Body of pancreas (tissue), 4 donors: ENCODE measurements around the gene ZDHHC3. TPM values are rescaled to one million over a fixed set of nuclear protein-coding genes. Genes with fewer than 3 reads are reported as not detected.

Source experiments
- ATAC-seq: fragments of 150-250 bp; one replicate; pipeline ENCODE4 v1.9.1; 2016
- DNase-seq, 4 donors: peaks; one replicate each; pipeline ENCODE4 v3.0.0-alpha.2; 2019
- H3K27ac ChIP-seq, 4 donors: fragments of 200-600 bp; sonication (generic); 1 replicate in 3 of 4; 2 replicates in 1 of 4; pipeline versions ENCODE4 v1.5.1 to v1.6.1; 2016 to 2019; ENCODE audit warnings: mild to moderate bottlenecking in 1 of 4, mixed read lengths in 1 of 4, moderate library complexity in 1 of 4
- H3K27me3 ChIP-seq, 2 donors: fragments of 200-600 bp; sonication (generic); one replicate each; pipeline ENCODE4 v1.6.0; 2016; ENCODE audit warnings: mild to moderate bottlenecking in 1 of 2
- H3K36me3 ChIP-seq, 2 donors: fragments of 200-600 bp; sonication (generic); replicated peaks in 1 of 2; 2 replicates each; pipeline ENCODE4 v1.5.1; 2016; ENCODE audit warnings: low read depth in 2 of 2; ENCODE audit not compliant: insufficient read depth in 1 of 2
- H3K4me1 ChIP-seq: fragments of 200-600 bp; sonication (generic); one replicate; pipeline ENCODE4 v1.6.0; 2016
- H3K4me3 ChIP-seq, 2 donors: fragments of 200-600 bp; sonication (generic); 1 replicate in 1 of 2; 2 replicates in 1 of 2; pipeline ENCODE4 v1.5.1; 2016 to 2019
- H3K9me3 ChIP-seq, 3 donors: fragments of 200-600 bp; sonication (generic); 1 replicate in 2 of 3; 2 replicates in 1 of 3; pipeline ENCODE4 v1.5.1; 2016
- CTCF ChIP-seq, 7 experiments: fragments of 450-650 bp in 4 of 7; fragments of 200-600 bp in 3 of 7; sonication (generic) in 3 of 7; IDR thresholded peaks; one replicate each; pipeline ENCODE4 v1.5.1; 2016 to 2019; ENCODE audit warnings: antibody characterized with exemption in 7 of 7
- POLR2A ChIP-seq, 3 donors: fragments of 450-650 bp; IDR thresholded peaks; one replicate each; pipeline ENCODE4 v1.6.1; 2016; ENCODE audit warnings: antibody characterized with exemption in 3 of 3, mild to moderate bottlenecking in 2 of 3
- WGBS, 2 donors: methylation state at CpG; one replicate each; pipeline ENCODE4 v1.1.5; 2017; 5-methylcytosine and 5-hydroxymethylcytosine counted together
- intact Hi-C: fragments of 100-400 bp; cut with DNase I; formaldehyde crosslinking; loops from one replicate; pipeline ENCODE4 v1.15.1; 2023
- total RNA-seq, 2 donors: library from RNA; depleted of rRNA; stranded (reverse); fragments of >200 nt; gene quantifications; one replicate each; pipeline ENCODE4 v1.1.0, GENCODE V29; 2016

The ZDHHC3 gene
- total RNA-seq, 2 donors from 2014 or later, result 32.2 to 32.3 TPM

GRCh38 chr3:44886561-44886960, 89.4 kb downstream of the ZDHHC3 start:
- H3K36me3 ChIP-seq, result no peaks in the 10 kb centered on the region
- no peak overlapping the region for H3K4me3 ChIP-seq
- TF ChIP-seq CTCF (IDR thresholded peaks at IDR 0.05), result no peak
- no peak for TF ChIP-seq POLR2A (IDR thresholded peaks at IDR 0.05)
- ATAC-seq (no peak), DNase-seq (no peak)
- 56 to 61% methylated on average over 3 of the region's 3 CpGs for WGBS, 2 donors
- intact Hi-C loops, result no loop called here
- H3K27ac ChIP-seq, result no peak overlapping the region
- H3K4me1 ChIP-seq, result no peaks in the 10 kb centered on the region
- no peaks in the 10 kb centered on the region for H3K9me3 ChIP-seq
- no peaks in the 10 kb centered on the region for H3K27me3 ChIP-seq

GRCh38 chr3:44885618-44886017, 90.4 kb downstream of the ZDHHC3 start:
- Histone ChIP-seq H3K27ac (no peak overlapping the region), H3K4me1 (no peaks in the 10 kb centered on the region), H3K9me3 (no peaks in the 10 kb centered on the region), H3K36me3 (no peaks in the 10 kb centered on the region), H3K4me3 (no peak overlapping the region), H3K27me3 (no peaks in the 10 kb centered on the region)
- TF ChIP-seq CTCF (IDR thresholded peaks at IDR 0.05), result no peak
- TF ChIP-seq POLR2A (IDR thresholded peaks at IDR 0.05), result no peak
- WGBS, 2 donors, result 53 to 61% methylated on average over 4 of the region's 4 CpGs
- ATAC-seq (no peak), DNase-seq (no peak)
- intact Hi-C loops, result no loop called here

- TF ChIP-seq POLR2A (IDR thresholded peaks at IDR 0.05), result no peak
- no peak for TF ChIP-seq CTCF (IDR thresholded peaks at IDR 0.05)
- WGBS, 2 donors, result 32 to 37% methylated on average over 4 of the region's 4 CpGs
Observed at GRCh38 chr3:44883999-44884431, 92.0 kb downstream of the ZDHHC3 start.

GRCh38 chr3:44883213-44883955, 92.6 kb downstream of the ZDHHC3 start:
- intact Hi-C loops, result no loop called here
- Histone ChIP-seq H3K4me1 (no peaks in the 10 kb centered on the region), H3K36me3 (no peaks in the 10 kb centered on the region), H3K9me3 (no peaks in the 10 kb centered on the region), H3K27me3 (no peaks in the 10 kb centered on the region), H3K4me3 (no peak overlapping the region), H3K27ac (no peak overlapping the region)
- 74 to 85% methylated on average over 4 to 5 of the region's 5 CpGs for WGBS, 2 donors
- ATAC-seq (no peak), DNase-seq (no peak)
- TF ChIP-seq POLR2A (IDR thresholded peaks at IDR 0.05) (no peak), CTCF (IDR thresholded peaks at IDR 0.05) (no peak)

More at GRCh38 chr3:44883999-44884431, 92.0 kb downstream of the ZDHHC3 start:
- intact Hi-C loops, result no loop called here
- Histone ChIP-seq H3K9me3 (no peaks in the 10 kb centered on the region), H3K27me3 (no peaks in the 10 kb centered on the region), H3K4me3 (no peak overlapping the region), H3K36me3 (no peaks in the 10 kb centered on the region), H3K27ac (no peak overlapping the region), H3K4me1 (no peaks in the 10 kb centered on the region)
- ATAC-seq (peak; percentile 33), DNase-seq (no peak)

GRCh38 chr3:44880284-44880683, 95.7 kb downstream of the ZDHHC3 start:
- Histone ChIP-seq H3K27ac (no peak overlapping the region), H3K4me1 (no peaks in the 10 kb centered on the region), H3K27me3 (no peaks in the 10 kb centered on the region), H3K9me3 (no peaks in the 10 kb centered on the region), H3K4me3 (no peak overlapping the region), H3K36me3 (no peaks in the 10 kb centered on the region)
- intact Hi-C loops, result no loop called here
- no peak for DNase-seq
- no peak for TF ChIP-seq CTCF (IDR thresholded peaks at IDR 0.05)
- TF ChIP-seq POLR2A (IDR thresholded peaks at IDR 0.05), result no peak
- ATAC-seq, result no peak
- 48 to 59% methylated on average over 2 of the region's 2 CpGs for WGBS, 2 donors
